MM.1S (cell line): Measurements from ENCODE around the gene OR2A5.

ENCODE experiments used
- DNase-seq: peaks from one replicate; pipeline ENCODE4 v3.0.0-alpha.2; 2015
- H2AFZ ChIP-seq: fragments of 300-600 bp; sonication (generic); 2 replicates; pipeline ENCODE4 v1.6.0; 2016; ENCODE audit warnings: antibody characterized with exemption, low read length
- H3F3A ChIP-seq: fragments of 300-600 bp; sonication (generic); 2 replicates; pipeline ENCODE4 v1.6.1; 2016; ENCODE audit warnings: mild to moderate bottlenecking, antibody characterized with exemption, low read length, moderate library complexity, mixed read lengths; ENCODE audit not compliant: insufficient read depth
- H3K27ac ChIP-seq: fragments of 300-600 bp; sonication (generic); 2 replicates; pipeline ENCODE4 v1.5.1; 2016; ENCODE audit warnings: mild to moderate bottlenecking, low read length
- H3K27me3 ChIP-seq: fragments of 300-600 bp; sonication (generic); replicated peaks from 2 replicates; pipeline ENCODE4 v1.6.0; 2016; ENCODE audit warnings: low read length; ENCODE audit not compliant: insufficient read depth
- H3K36me3 ChIP-seq: fragments of 300-600 bp; sonication (generic); replicated peaks from 2 replicates; pipeline ENCODE4 v1.6.1; 2016; ENCODE audit warnings: mild to moderate bottlenecking, low read length, mixed read lengths; ENCODE audit not compliant: insufficient read depth
- H3K4me1 ChIP-seq: fragments of 300-600 bp; sonication (generic); 2 replicates; pipeline ENCODE4 v1.6.1; 2016; ENCODE audit warnings: low read length, mixed read lengths
- H3K4me2 ChIP-seq: fragments of 300-600 bp; sonication (generic); 2 replicates; pipeline ENCODE4 v1.6.0; 2016; ENCODE audit warnings: low read depth, low read length
- H3K4me3 ChIP-seq: fragments of 300-600 bp; sonication (generic); 2 replicates; pipeline ENCODE4 v1.5.1; 2016; ENCODE audit warnings: low read length, mixed read lengths
- H3K79me2 ChIP-seq: fragments of 300-600 bp; sonication (generic); 2 replicates; pipeline ENCODE4 v1.6.1; 2016; ENCODE audit warnings: mixed run types, low read length, mixed read lengths
- H3K9ac ChIP-seq: fragments of 300-600 bp; sonication (generic); 2 replicates; pipeline ENCODE4 v1.6.1; 2016; ENCODE audit warnings: low read length, mixed read lengths
- H3K9me2 ChIP-seq: fragments of 300-600 bp; sonication (generic); replicated peaks from 2 replicates; pipeline ENCODE4 v1.6.1; 2016; ENCODE audit warnings: mild to moderate bottlenecking, low read length, mixed read lengths; ENCODE audit not compliant: insufficient read depth
- H3K9me3 ChIP-seq: fragments of 300-600 bp; sonication (generic); replicated peaks from 2 replicates; pipeline ENCODE4 v1.6.1; 2016; ENCODE audit warnings: mild to moderate bottlenecking, low read length, mixed read lengths; ENCODE audit not compliant: insufficient read depth
- H4K20me1 ChIP-seq: fragments of 300-600 bp; sonication (generic); 2 replicates; pipeline ENCODE4 v1.6.1; 2016; ENCODE audit warnings: mild to moderate bottlenecking, low read length, moderate library complexity, mixed read lengths; ENCODE audit not compliant: insufficient read depth
- CTCF ChIP-seq: fragments of 300-600 bp; sonication (generic); IDR thresholded peaks from 2 replicates; pipeline ENCODE4 v1.5.1; 2016; ENCODE audit warnings: antibody characterized with exemption, low read length, mixed read lengths
- EZH2 ChIP-seq: fragments of 300-600 bp; sonication (generic); optimal IDR thresholded peaks from 2 replicates; pipeline ENCODE3; 2017; ENCODE audit warnings: low read depth, mild to moderate bottlenecking, antibody characterized with exemption, low read length, mixed read lengths
- EZH2phosphoT487 ChIP-seq: fragments of 300-600 bp; sonication (generic); IDR thresholded peaks from 2 replicates; pipeline ENCODE4 v1.6.1; 2018; ENCODE audit warnings: antibody characterized with exemption, low read length

The OR2A5 gene

GRCh38 chr7:144048648-144049047 lies at the start of gene OR2A5:
TSS of gene OR2A5 (plus strand) at chr7:144048948. CDS start at chr7:144050402, 1,454 bp downstream.
- H3K27ac ChIP-seq, result no peak within 1 kb of the TSS
- no peak within 1 kb of the TSS for H3K9ac ChIP-seq
- H3K9me3 ChIP-seq, result no peaks in the 10 kb centered on the region
- H3K27me3 ChIP-seq, result no peaks in the 10 kb centered on the region
- no peaks in the 10 kb centered on the region for H4K20me1 ChIP-seq
- TF ChIP-seq EZH2phosphoT487 (no peak), CTCF (no peak), EZH2 (no peak)
- H3K4me1 ChIP-seq, result no peaks in the 10 kb centered on the region
- H3K9me2 ChIP-seq, result no peaks in the 10 kb centered on the region
- no peaks in the 10 kb centered on the region for H3K79me2 ChIP-seq
- DNase-seq, result no peak
- H3K4me2 ChIP-seq, result no peak within 1 kb of the TSS
- H3F3A ChIP-seq, result no peaks in the 10 kb centered on the region
- H3K4me3 ChIP-seq, result no peak within 1 kb of the TSS
- H3K36me3 ChIP-seq, result no peaks in the 10 kb centered on the region
- no peak within 1 kb of the TSS for H2AFZ ChIP-seq

GRCh38 chr7:144000020-144000419 lies 48.7 kb upstream of the OR2A5 start, which contains the start of gene OR6B1:
TSS of gene OR6B1 (plus strand) at chr7:144000320. CDS start at chr7:144003997, 3,677 bp downstream.
- Histone ChIP-seq H4K20me1 (no peaks in the 10 kb centered on the region), H3K9ac (no peak within 1 kb of the TSS), H3K9me3 (no peaks in the 10 kb centered on the region), H3K27ac (no peak within 1 kb of the TSS), H3K36me3 (no peaks in the 10 kb centered on the region), H3F3A (no peaks in the 10 kb centered on the region), H2AFZ (no peak within 1 kb of the TSS), H3K27me3 (no peaks in the 10 kb centered on the region), H3K4me3 (no peak within 1 kb of the TSS), H3K79me2 (no peaks in the 10 kb centered on the region), H3K4me2 (no peak within 1 kb of the TSS), H3K4me1 (no peaks in the 10 kb centered on the region), H3K9me2 (no peaks in the 10 kb centered on the region)
- DNase-seq, result no peak
- TF ChIP-seq EZH2, result no peak
- TF ChIP-seq CTCF, result no peak

- no peaks in the 10 kb centered on the region for H3F3A ChIP-seq
Measured at GRCh38 chr7:144001543-144001942, 47.2 kb upstream of the OR2A5 start.

More at GRCh38 chr7:144001543-144001942, 47.2 kb upstream of the OR2A5 start:
- Histone ChIP-seq H3K4me3 (no peak overlapping the region), H3K27me3 (no peaks in the 10 kb centered on the region), H3K9me2 (no peaks in the 10 kb centered on the region), H3K4me2 (no peak overlapping the region), H3K36me3 (no peaks in the 10 kb centered on the region), H4K20me1 (no peaks in the 10 kb centered on the region), H3K4me1 (no peaks in the 10 kb centered on the region), H3K9me3 (no peaks in the 10 kb centered on the region), H3K9ac (no peak overlapping the region), H2AFZ (no peak overlapping the region), H3K79me2 (no peaks in the 10 kb centered on the region), H3K27ac (no peak overlapping the region)
- TF ChIP-seq EZH2 (no peak), CTCF (no peak), EZH2phosphoT487 (no peak)
- no peak for DNase-seq
